Limb (tissue), 2 donors: ENCODE measurements around the gene SKIC2.
A peak's percentile ranks its signal among the peaks of the same experiment; 100 is the strongest.
"Not testable (repeated sequence)": the region's sequence is repeated elsewhere in the genome, so short reads cannot be mapped to it uniquely, and the experiment has no call there.

Experiments used
- DNase-seq, 2 donors: peaks; one replicate each; pipeline ENCODE4 v3.0.0-alpha.2; 2016; ENCODE audit errors: extremely low spot score in 2 of 2

Gene SKIC2

GRCh38 chr6:31958741-31959739 is at the start of gene SKIC2, which contains the start of gene NELFE:
Gene SKIC2 (plus strand): TSS chr6:31959175. CDS start chr6:31959193, 18 bp downstream.
Gene NELFE (minus strand): TSS chr6:31958971. CDS start chr6:31958446, 525 bp downstream.
- DNase-seq = peak; percentile 97 to 99

- DNase-seq = not testable (repeated sequence)
These were observed 49.7 kb upstream of the SKIC2 start for GRCh38 chr6:31909298-31909697.

GRCh38 chr6:31911826-31912585 is 47.0 kb upstream of the SKIC2 start:
- no peak for DNase-seq

GRCh38 chr6:31915351-31915750 is 43.6 kb upstream of the SKIC2 start:
- DNase-seq = no peak

GRCh38 chr6:31915756-31916155 is 43.2 kb upstream of the SKIC2 start:
- no peak for DNase-seq

- no peak for DNase-seq
These were observed 40.8 kb upstream of the SKIC2 start for GRCh38 chr6:31918069-31918720.

- no peak for DNase-seq
These were observed 39.2 kb upstream of the SKIC2 start for GRCh38 chr6:31919624-31920303.

- DNase-seq = no peak
These were observed 38.2 kb upstream of the SKIC2 start for GRCh38 chr6:31920811-31921210.

GRCh38 chr6:31922942-31923341 is 36.0 kb upstream of the SKIC2 start:
- no peak for DNase-seq

- DNase-seq = no peak
These were observed 31.6 kb upstream of the SKIC2 start, which contains the start of gene C2 for GRCh38 chr6:31927242-31927862. Gene C2 (plus strand): TSS chr6:31927717. CDS start chr6:31927753, 36 bp downstream.

- no peak for DNase-seq
These were observed 30.9 kb upstream of the SKIC2 start for GRCh38 chr6:31927863-31928671.

- no peak for DNase-seq
These were observed 30.4 kb upstream of the SKIC2 start for GRCh38 chr6:31928672-31928939.

- no peak for DNase-seq
These were observed 28.0 kb upstream of the SKIC2 start for GRCh38 chr6:31930962-31931361.

- DNase-seq = not testable (repeated sequence)
These were observed 26.8 kb upstream of the SKIC2 start for GRCh38 chr6:31932137-31932536.

- no peak for DNase-seq
These were observed 25.4 kb upstream of the SKIC2 start for GRCh38 chr6:31933537-31933936.

GRCh38 chr6:31935021-31935420 is 24.0 kb upstream of the SKIC2 start:
- no peak for DNase-seq

- no peak for DNase-seq
These were observed 23.2 kb upstream of the SKIC2 start for GRCh38 chr6:31935823-31936222.

- DNase-seq = no peak
These were observed 18.7 kb upstream of the SKIC2 start for GRCh38 chr6:31940256-31940664.

GRCh38 chr6:31943742-31944141 is 15.2 kb upstream of the SKIC2 start:
- no peak for DNase-seq

- DNase-seq = no peak
These were observed 13.8 kb upstream of the SKIC2 start for GRCh38 chr6:31945154-31945506.
